Common myeloid progenitor, CD34-positive (primary cell): ENCODE data around the gene SAP130.

ENCODE experiments used
- CTCF ChIA-PET: fragments of 350-600 bp; sonication (Branson Sonifier 250); formaldehyde crosslinking; loops from one replicate; lab custom pipeline; 2021; ENCODE audit warnings: antibody characterized with exemption; lab: Charles Lee
- POLR2A ChIA-PET: fragments of 350-600 bp; sonication (Branson Sonifier 250); formaldehyde crosslinking; loops from one replicate; lab custom pipeline; 2021; ENCODE audit warnings: antibody characterized with exemption; lab: Charles Lee
- DNase-seq, 3 donors: peaks; one replicate each; pipeline versions ENCODE4 v3.0.0 to v3.0.0-alpha.2; 2013
- H3K27ac ChIP-seq, 2 experiments: 1 replicate in 1 of 2; 2 replicates in 1 of 2; pipeline ENCODE4 v1.7.0; 2013; ENCODE audit warnings: inconsistent platforms in 2 of 2, low read length in 2 of 2, mild to moderate bottlenecking in 2 of 2, low read depth in 1 of 2, moderate library complexity in 1 of 2; ENCODE audit not compliant: severe bottlenecking in 2 of 2, insufficient read depth in 1 of 2, poor library complexity in 1 of 2
- H3K27me3 ChIP-seq, 5 experiments: replicated peaks in 2 of 5; 1 replicate in 3 of 5; 2 replicates in 2 of 5; pipeline versions ENCODE4 v1.6.1 to v1.7.0; 2013; ENCODE audit warnings: low read length in 4 of 5, mild to moderate bottlenecking in 2 of 5, moderate library complexity in 2 of 5, inconsistent platforms in 1 of 5; ENCODE audit not compliant: insufficient read depth in 5 of 5, control insufficient read depth in 4 of 5
- H3K36me3 ChIP-seq, 4 experiments: 1 replicate in 2 of 4; 2 replicates in 2 of 4; pipeline versions ENCODE4 v1.6.1 to v1.7.0; 2013; ENCODE audit warnings: low read length in 3 of 4, control low read depth in 1 of 4, mild to moderate bottlenecking in 1 of 4; ENCODE audit not compliant: control insufficient read depth in 4 of 4, insufficient read depth in 4 of 4
- H3K4me1 ChIP-seq, 4 experiments: 1 replicate in 3 of 4; 2 replicates in 1 of 4; pipeline versions ENCODE4 v1.6.1 to v1.7.1; 2013; ENCODE audit warnings: low read length in 3 of 4, mild to moderate bottlenecking in 3 of 4, control low read depth in 1 of 4, inconsistent platforms in 1 of 4, moderate library complexity in 1 of 4; ENCODE audit not compliant: control insufficient read depth in 4 of 4, insufficient read depth in 4 of 4; ENCODE audit errors: control extremely low read depth in 1 of 4
- H3K4me3 ChIP-seq, 7 experiments: 1 replicate in 4 of 7; 2 replicates in 3 of 7; pipeline versions ENCODE4 v1.5.1 to v1.7.0; 2013; ENCODE audit warnings: mild to moderate bottlenecking in 7 of 7, low read length in 6 of 7, moderate library complexity in 6 of 7, inconsistent platforms in 2 of 7, low read depth in 2 of 7, control low read depth in 1 of 7; ENCODE audit not compliant: insufficient read depth in 4 of 7, control insufficient read depth in 1 of 7; ENCODE audit errors: extremely low read depth in 1 of 7
- H3K9me3 ChIP-seq, 5 experiments: 1 replicate in 4 of 5; 2 replicates in 1 of 5; pipeline versions ENCODE4 v1.6.1 to v1.7.1; 2013; ENCODE audit warnings: low read length in 4 of 5, mild to moderate bottlenecking in 2 of 5, inconsistent platforms in 1 of 5, low read depth in 1 of 5, moderate library complexity in 1 of 5; ENCODE audit not compliant: control insufficient read depth in 4 of 5, insufficient read depth in 2 of 5; ENCODE audit errors: control extremely low read depth in 1 of 5
- WGBS: methylation state at CpG from one replicate; pipeline ENCODE4 v1.1.5; 2013; ENCODE audit not compliant: insufficient coverage; 5-methylcytosine and 5-hydroxymethylcytosine counted together

The SAP130 gene

GRCh38 chr2:127991742-127992141 is 36.1 kb downstream of the SAP130 start:
- peaks cover 14 to 76% (median 45%) of the 10 kb centered on the region in 4 experiments for H3K36me3 ChIP-seq
- CTCF ChIA-PET = no interaction called here

GRCh38 chr2:127986548-127987079 is 41.2 kb downstream of the SAP130 start:
- H3K9me3 ChIP-seq = no peaks in the 10 kb centered on the region
- DNase-seq = no peak
- ChIA-PET CTCF (no interaction called here), POLR2A (no interaction called here)
- H3K4me3 ChIP-seq = no peak overlapping the region
- 94% methylated on average over 7 of the region's 7 CpGs for WGBS
- no peaks in the 10 kb centered on the region for H3K27me3 ChIP-seq
- H3K27ac ChIP-seq = no peak overlapping the region
- H3K36me3 ChIP-seq = peaks cover 19 to 77% (median 61%) of the 10 kb centered on the region in 4 experiments
- H3K4me1 ChIP-seq = no peaks in the 10 kb centered on the region

More at GRCh38 chr2:127991742-127992141, 36.1 kb downstream of the SAP130 start:
- Histone ChIP-seq H3K27ac (no peak overlapping the region), H3K4me1 (no peaks in the 10 kb centered on the region), H3K4me3 (no peak overlapping the region), H3K27me3 (no peaks in the 10 kb centered on the region), H3K9me3 (no peaks in the 10 kb centered on the region)
- WGBS = 96% methylated on average over 4 of the region's 5 CpGs
- no peak for DNase-seq
- POLR2A ChIA-PET = no interaction called here

GRCh38 chr2:127985735-127986134 is 42.1 kb downstream of the SAP130 start:
- H3K4me3 ChIP-seq = no peak overlapping the region
- H3K27ac ChIP-seq = no peak overlapping the region
- DNase-seq = no peak
- H3K36me3 ChIP-seq = peaks cover 21 to 76% (median 59%) of the 10 kb centered on the region in 4 experiments
- ChIA-PET POLR2A (no interaction called here), CTCF (interaction anchor here (0.6 kb wide), 1 partner anchor 12 kb away, joined by 3 read pairs; no protein-coding TSS in a partner anchor)
- no peaks in the 10 kb centered on the region for H3K9me3 ChIP-seq
- H3K4me1 ChIP-seq = no peaks in the 10 kb centered on the region
- no peaks in the 10 kb centered on the region for H3K27me3 ChIP-seq
- WGBS = 96% methylated on average over 9 of the region's 13 CpGs

GRCh38 chr2:127985026-127985734 is 42.7 kb downstream of the SAP130 start:
- WGBS = 100% methylated on average over 1 of the region's 6 CpGs
- H3K27ac ChIP-seq = no peak overlapping the region
- H3K4me1 ChIP-seq = no peaks in the 10 kb centered on the region
- DNase-seq = no peak
- H3K4me3 ChIP-seq = no peak overlapping the region
- no peaks in the 10 kb centered on the region for H3K9me3 ChIP-seq
- H3K27me3 ChIP-seq = no peaks in the 10 kb centered on the region
- peaks cover 24 to 81% (median 62%) of the 10 kb centered on the region in 4 experiments for H3K36me3 ChIP-seq
- ChIA-PET POLR2A (no interaction called here), CTCF (interaction anchor here (0.6 kb wide), 1 partner anchor 13 kb away, joined by 3 read pairs; no protein-coding TSS in a partner anchor)

GRCh38 chr2:127984551-127984950 is 43.3 kb downstream of the SAP130 start:
- no peak overlapping the region for H3K4me3 ChIP-seq
- H3K4me1 ChIP-seq = no peaks in the 10 kb centered on the region
- no peaks in the 10 kb centered on the region for H3K27me3 ChIP-seq
- WGBS = 100% methylated on average over 3 of the region's 3 CpGs
- peaks cover 24 to 81% (median 61%) of the 10 kb centered on the region in 4 experiments for H3K36me3 ChIP-seq
- POLR2A ChIA-PET = no interaction called here
- no peak for DNase-seq
- no peaks in the 10 kb centered on the region for H3K9me3 ChIP-seq
- CTCF ChIA-PET = no interaction called here
- no peak overlapping the region for H3K27ac ChIP-seq

GRCh38 chr2:127969446-127969845 is 58.4 kb downstream of the SAP130 start:
- Histone ChIP-seq H3K36me3 (peaks cover 3 to 43% (median 19%) of the 10 kb centered on the region in 4 experiments), H3K27me3 (no peaks in the 10 kb centered on the region), H3K9me3 (no peaks in the 10 kb centered on the region), H3K4me1 (no peaks in the 10 kb centered on the region), H3K27ac (no peak overlapping the region), H3K4me3 (no peak overlapping the region)
- ChIA-PET CTCF (no interaction called here), POLR2A (no interaction called here)
- DNase-seq = no peak
- 95% methylated on average over 4 of the region's 4 CpGs for WGBS

- Histone ChIP-seq H3K36me3 (peaks cover 4 to 41% (median 20%) of the 10 kb centered on the region in 4 experiments), H3K4me1 (no peaks in the 10 kb centered on the region), H3K27ac (no peak overlapping the region), H3K27me3 (no peaks in the 10 kb centered on the region), H3K9me3 (peaks cover 0 to 2% (median 0%) of the 10 kb centered on the region in 5 experiments), H3K4me3 (no peak overlapping the region)
- DNase-seq = no peak
- 91% methylated on average over 7 of the region's 11 CpGs for WGBS
- CTCF ChIA-PET = no interaction called here
- POLR2A ChIA-PET = no interaction called here
Observed at GRCh38 chr2:127968610-127969339, 59.1 kb downstream of the SAP130 start.
